Measurements from ENCODE around the gene SUDS3. TPM values are rescaled to one million over a fixed set of nuclear protein-coding genes. Genes with fewer than 3 reads are reported as not detected.

The SUDS3 gene
- total RNA-seq, 2 donors from 2014 or later, result 23.9 to 32.4 TPM

GRCh38 chr12:118455327-118455726 is 79.0 kb downstream of the SUDS3 start:
- peaks cover 0 to 5% of the 10 kb centered on the region in 2 donors for H3K9me3 Mint-ChIP-seq
- no peak for ATAC-seq
- H3K27ac Mint-ChIP-seq, result no peak overlapping the region
- peaks cover 0 to 16% of the 10 kb centered on the region in 2 donors for H3K36me3 Mint-ChIP-seq
- no peak for DNase-seq (ENCODE audit: low spot score in 2 of 2)

- ATAC-seq, result no peak
- Mint-ChIP-seq H3K9me3 (peaks cover 5 to 10% of the 10 kb centered on the region in 2 donors), H3K27ac (no peak overlapping the region), H3K36me3 (peaks cover 0 to 16% of the 10 kb centered on the region in 2 donors)
- no peak for DNase-seq (ENCODE audit: low spot score in 2 of 2)
These were observed 80.4 kb downstream of the SUDS3 start for GRCh38 chr12:118456741-118457140.

- Mint-ChIP-seq H3K27ac (no peak overlapping the region), H3K36me3 (peaks cover 0 to 16% of the 10 kb centered on the region in 2 donors), H3K9me3 (peaks cover 5 to 10% of the 10 kb centered on the region in 2 donors)
- ATAC-seq (no peak), DNase-seq (ENCODE audit: low spot score in 2 of 2) (no peak)
These were observed 82.8 kb downstream of the SUDS3 start for GRCh38 chr12:118459110-118459509.

- H3K27ac Mint-ChIP-seq, result no peak overlapping the region
- no peak for DNase-seq (ENCODE audit: low spot score in 2 of 2)
- peaks cover 0 to 9% of the 10 kb centered on the region in 2 donors for H3K36me3 Mint-ChIP-seq
- ATAC-seq, result no peak
- peaks cover 5% of the 10 kb centered on the region in 2 donors for H3K9me3 Mint-ChIP-seq
These were observed 87.3 kb downstream of the SUDS3 start for GRCh38 chr12:118463677-118464076.

- no peak overlapping the region for H3K27ac Mint-ChIP-seq
- peaks cover 2 to 3% of the 10 kb centered on the region in 2 donors for H3K9me3 Mint-ChIP-seq
- ATAC-seq, result no peak
- H3K36me3 Mint-ChIP-seq, result no peaks in the 10 kb centered on the region
- DNase-seq (ENCODE audit: low spot score in 2 of 2), result no peak
These were observed 89.4 kb downstream of the SUDS3 start for GRCh38 chr12:118465706-118466105.

Other genes with a start within 250 kb of the SUDS3 start
- 100 to 1,000 TPM in 1 of 2 donors, 10 to 100 TPM in 1; 89.2 to 140 TPM for gene PEBP1, start 240.4 kb upstream of the SUDS3 start, total RNA-seq
- gene TAOK3, start 3.6 kb upstream of the SUDS3 start, total RNA-seq, result 10 to 100 TPM; 51.2 to 71.5 TPM